ENCODE data around the gene CNKSR3.
"Not testable (repeated sequence)": the region's sequence is repeated elsewhere in the genome, so short reads cannot be mapped to it uniquely, and the experiment has no call there.

Gene CNKSR3

DNA sequence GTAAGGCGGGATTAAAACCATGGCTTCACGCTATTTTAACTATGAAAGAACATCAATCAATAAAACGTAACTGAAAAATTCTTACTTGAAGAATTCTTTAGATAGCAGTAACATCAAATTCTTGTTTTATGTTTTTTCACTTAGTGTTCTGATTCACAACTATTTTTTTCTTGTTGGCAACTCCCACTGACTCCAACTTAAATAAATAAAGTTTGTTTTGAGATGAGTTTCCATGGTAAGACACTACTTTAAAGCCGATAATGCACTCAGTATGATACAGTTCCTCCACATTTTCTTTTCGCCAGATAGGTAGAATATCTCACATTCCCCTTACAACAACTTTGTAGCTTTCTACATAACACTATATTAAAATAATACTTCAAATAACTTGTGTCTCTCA lies 33.1 kb upstream of the CNKSR3 start:
- H4K20me1 ChIP-seq (ENCODE audit: insufficient read depth, low read length) = no peaks in the 10 kb centered on the region
- H3K27ac ChIP-seq (ENCODE audit: low read length) = no peak overlapping the region
- no peaks in the 10 kb centered on the region for H3K9me3 ChIP-seq (ENCODE audit: insufficient read depth, low read length)
- H2AFZ ChIP-seq (ENCODE audit: low read depth, low read length) = no peak overlapping the region
- no peak overlapping the region for H3K4me2 ChIP-seq (ENCODE audit: low read length)
- no peaks in the 10 kb centered on the region for H3K27me3 ChIP-seq (ENCODE audit: low read depth, low read length)
- H3K79me2 ChIP-seq (ENCODE audit: low read length) = no peaks in the 10 kb centered on the region
- H3K4me1 ChIP-seq (ENCODE audit: low read length) = no peaks in the 10 kb centered on the region
- no peak overlapping the region for H3K9ac ChIP-seq (ENCODE audit: low read length)
- TF ChIP-seq CTCF (IDR thresholded peaks at IDR 0.05; ENCODE audit: low read depth, low read length) (no peak), EZH2phosphoT487 (IDR thresholded peaks at IDR 0.05; ENCODE audit: low read depth) (no peak)
- H3K36me3 ChIP-seq (replicated peaks; ENCODE audit: low read depth, low read length) = no peaks in the 10 kb centered on the region
- H3K4me3 ChIP-seq (ENCODE audit: low read length) = no peak overlapping the region

DNA sequence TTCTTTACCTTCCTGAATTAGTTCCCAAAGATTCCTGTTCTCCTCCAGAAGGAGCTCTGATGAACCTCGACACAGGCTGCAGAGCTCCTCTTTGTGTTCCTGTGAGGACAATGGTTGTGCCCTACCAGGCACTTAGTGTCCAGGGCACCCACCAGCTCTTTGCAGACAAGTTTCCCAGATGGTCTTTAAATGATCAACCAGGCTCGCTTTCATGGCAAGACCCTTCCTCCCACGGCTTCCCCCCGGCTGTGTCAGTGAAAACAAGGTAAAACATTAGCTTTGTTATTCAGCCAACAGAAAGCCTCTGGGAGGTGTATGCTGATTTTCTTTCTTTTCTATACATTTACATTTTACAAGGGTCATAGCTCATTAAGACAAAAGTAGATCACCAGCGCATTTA lies 32.3 kb upstream of the CNKSR3 start:
- no peaks in the 10 kb centered on the region for H3K27me3 ChIP-seq (ENCODE audit: low read depth, low read length)
- H3K27ac ChIP-seq (ENCODE audit: low read length) = no peak overlapping the region
- no peaks in the 10 kb centered on the region for H4K20me1 ChIP-seq (ENCODE audit: insufficient read depth, low read length)
- no peaks in the 10 kb centered on the region for H3K9me3 ChIP-seq (ENCODE audit: insufficient read depth, low read length)
- H3K4me1 ChIP-seq (ENCODE audit: low read length) = no peaks in the 10 kb centered on the region
- H3K4me3 ChIP-seq (ENCODE audit: low read length) = no peak overlapping the region
- TF ChIP-seq EZH2phosphoT487 (IDR thresholded peaks at IDR 0.05; ENCODE audit: low read depth) (no peak), CTCF (IDR thresholded peaks at IDR 0.05; ENCODE audit: low read depth, low read length) (no peak)
- H3K4me2 ChIP-seq (ENCODE audit: low read length) = no peak overlapping the region
- H3K36me3 ChIP-seq (replicated peaks; ENCODE audit: low read depth, low read length) = no peaks in the 10 kb centered on the region
- no peak overlapping the region for H3K9ac ChIP-seq (ENCODE audit: low read length)
- H2AFZ ChIP-seq (ENCODE audit: low read depth, low read length) = no peak overlapping the region
- H3K79me2 ChIP-seq (ENCODE audit: low read length) = no peaks in the 10 kb centered on the region

DNA sequence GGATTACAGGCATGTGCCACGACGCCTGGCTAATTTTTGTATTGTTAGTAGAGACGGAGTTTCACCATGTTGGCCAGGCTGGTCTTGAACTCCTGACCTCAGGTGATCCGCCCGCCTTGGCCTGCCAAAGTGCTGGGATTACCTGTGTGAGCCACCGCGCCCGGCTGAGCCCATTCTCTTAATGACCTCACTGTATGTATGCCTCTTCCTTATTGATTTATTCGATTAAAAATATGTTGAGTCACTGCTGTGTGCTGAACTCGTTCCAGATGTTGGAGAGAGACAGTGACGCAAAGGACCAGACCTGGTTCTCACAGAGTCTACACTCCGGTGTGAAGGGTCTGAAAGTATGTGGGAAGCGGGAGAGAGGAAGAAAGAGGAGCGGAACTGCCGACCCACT lies 31.4 kb upstream of the CNKSR3 start:
- H3K4me3 ChIP-seq (ENCODE audit: low read length); H3K36me3 ChIP-seq (replicated peaks; ENCODE audit: low read depth, low read length); H3K4me1 ChIP-seq (ENCODE audit: low read length); H3K9ac ChIP-seq (ENCODE audit: low read length); H3K79me2 ChIP-seq (ENCODE audit: low read length); H3K27me3 ChIP-seq (ENCODE audit: low read depth, low read length); H2AFZ ChIP-seq (ENCODE audit: low read depth, low read length); H3K9me3 ChIP-seq (ENCODE audit: insufficient read depth, low read length); H4K20me1 ChIP-seq (ENCODE audit: insufficient read depth, low read length); H3K27ac ChIP-seq (ENCODE audit: low read length); H3K4me2 ChIP-seq (ENCODE audit: low read length): not testable (repeated sequence)

GRCh38 chr6:154539593-154540269 lies 29.2 kb upstream of the CNKSR3 start:
- no peak overlapping the region for H2AFZ ChIP-seq (ENCODE audit: low read depth, low read length)

More at GRCh38 chr6:154539593-154540269, 29.2 kb upstream of the CNKSR3 start:
- Histone ChIP-seq H3K4me3 (ENCODE audit: low read length) (no peak overlapping the region), H3K9ac (ENCODE audit: low read length) (no peak overlapping the region), H4K20me1 (ENCODE audit: insufficient read depth, low read length) (no peaks in the 10 kb centered on the region), H3K27ac (ENCODE audit: low read length) (no peak overlapping the region), H3K4me2 (ENCODE audit: low read length) (no peak overlapping the region), H3K9me3 (ENCODE audit: insufficient read depth, low read length) (no peaks in the 10 kb centered on the region), H3K4me1 (ENCODE audit: low read length) (no peaks in the 10 kb centered on the region), H3K79me2 (ENCODE audit: low read length) (no peaks in the 10 kb centered on the region), H3K36me3 (replicated peaks; ENCODE audit: low read depth, low read length) (no peaks in the 10 kb centered on the region), H3K27me3 (ENCODE audit: low read depth, low read length) (no peaks in the 10 kb centered on the region)
- TF ChIP-seq EZH2phosphoT487 (IDR thresholded peaks at IDR 0.05; ENCODE audit: low read depth) (no peak), CTCF (IDR thresholded peaks at IDR 0.05; ENCODE audit: low read depth, low read length) (no peak)

Measured in OCI-LY3 (cell line).